Hematopoietic multipotent progenitor cell treated with erythropoietin and hydrocortisone succinate and interleukin-3 and kit ligand, for 6 days (in vitro differentiated cells): Measurements from ENCODE around the gene DHRS3.
"Not testable (repeated sequence)": the region's sequence is repeated elsewhere in the genome, so short reads cannot be mapped to it uniquely, and the experiment has no call there.

Experiments
- DNase-seq: peaks from one replicate; pipeline ENCODE4 v3.0.0-alpha.2; 2015

Gene DHRS3

GRCh38 chr1:12552111-12552888 lies 65.7 kb downstream of the DHRS3 start:
- no peak for DNase-seq

- DNase-seq = no peak
Measured at GRCh38 chr1:12551584-12551983, 66.4 kb downstream of the DHRS3 start.

GRCh38 chr1:12549460-12550349 lies 68.3 kb downstream of the DHRS3 start:
- DNase-seq = no peak

- DNase-seq = no peak
Measured at GRCh38 chr1:12548973-12549459, 69.0 kb downstream of the DHRS3 start.

- DNase-seq = no peak
Measured at GRCh38 chr1:12548279-12548972, 69.6 kb downstream of the DHRS3 start.

GRCh38 chr1:12547586-12548225 lies 70.3 kb downstream of the DHRS3 start:
- no peak for DNase-seq

GRCh38 chr1:12546771-12547585 lies 71.0 kb downstream of the DHRS3 start:
- DNase-seq = no peak

- DNase-seq = no peak
Measured at GRCh38 chr1:12544992-12545391, 73.0 kb downstream of the DHRS3 start.

GRCh38 chr1:12544357-12544756 lies 73.7 kb downstream of the DHRS3 start:
- no peak for DNase-seq

GRCh38 chr1:12543740-12544154 lies 74.3 kb downstream of the DHRS3 start:
- no peak for DNase-seq

- no peak for DNase-seq
Measured at GRCh38 chr1:12542616-12543592, 75.1 kb downstream of the DHRS3 start.

- no peak for DNase-seq
Measured at GRCh38 chr1:12542138-12542465, 75.9 kb downstream of the DHRS3 start.

GRCh38 chr1:12541274-12542137 lies 76.5 kb downstream of the DHRS3 start:
- DNase-seq = no peak

- no peak for DNase-seq
Measured at GRCh38 chr1:12540580-12541273, 77.3 kb downstream of the DHRS3 start.

- DNase-seq = no peak
Measured at GRCh38 chr1:12539705-12540579, 78.1 kb downstream of the DHRS3 start.

- DNase-seq = no peak
Measured at GRCh38 chr1:12539320-12539704, 78.7 kb downstream of the DHRS3 start.

GRCh38 chr1:12538536-12538935 lies 79.5 kb downstream of the DHRS3 start:
- not testable (repeated sequence) for DNase-seq

- no peak for DNase-seq
Measured at GRCh38 chr1:12537906-12538461, 80.0 kb downstream of the DHRS3 start.
